ENCODE data around the gene ADK. TPM values are rescaled to one million over a fixed set of nuclear protein-coding genes. Genes with fewer than 3 reads are reported as not detected.
A peak's percentile ranks its signal among the peaks of the same experiment; 100 is the strongest.

ADK gene
- total and polyA plus RNA-seq, 5 donors from 2014 or later = 33.3 to 83.0 (median 63.7) TPM

GRCh38 chr10:74244097-74244685 is 93.2 kb downstream of the ADK start:
- peak in 2 of 3 donors; percentile 38 to 63 for DNase-seq
- H3K27me3 Mint-ChIP-seq = no peaks in the 10 kb centered on the region
- H3K4me3 ChIP-seq (ENCODE audit: low read depth, low read length) = no peak overlapping the region

DNA sequence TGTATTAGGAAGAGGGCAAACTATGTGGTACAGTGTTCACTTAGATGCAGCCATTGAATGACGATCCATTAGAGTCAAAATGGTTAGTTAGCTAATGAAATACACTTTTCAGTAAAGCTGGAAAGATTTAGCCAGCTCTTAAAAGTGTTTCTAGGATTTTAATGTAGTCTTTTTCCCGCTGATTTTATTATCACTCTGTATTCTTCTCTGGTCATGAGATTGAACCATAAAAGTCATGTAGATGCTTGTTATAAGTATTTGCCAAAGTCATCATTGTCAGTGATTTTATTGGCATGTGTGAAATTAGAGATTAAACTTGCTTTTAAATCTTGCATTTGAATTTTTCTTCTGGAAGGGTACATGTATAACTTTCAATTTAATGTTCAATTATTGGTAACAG is 93.8 kb downstream of the ADK start:
- Mint-ChIP-seq H3K27me3 (no peaks in the 10 kb centered on the region), H3K36me3 (no peaks in the 10 kb centered on the region), H3K4me3 (no peak overlapping the region), H3K9me3 (no peaks in the 10 kb centered on the region), H3K4me1 (peaks cover 2 to 22% (median 16%) of the 10 kb centered on the region in 4 donors), H3K27ac (no peak overlapping the region)
- DNase-seq = no peak
- no peak for ATAC-seq (ENCODE audit: low read depth in 2 of 2)
- H3K36me3 ChIP-seq (ENCODE audit: control insufficient read depth, insufficient read depth, low read length) = peaks cover 10% of the 10 kb centered on the region
- no peaks in the 10 kb centered on the region for H3K9me3 ChIP-seq (ENCODE audit: control insufficient read depth in 2 of 2, low read length in 2 of 2)
- H3K4me3 ChIP-seq (ENCODE audit: low read depth, low read length) = no peak overlapping the region
- H3K4me1 ChIP-seq (ENCODE audit: control insufficient read depth, insufficient read depth, low read length, poor library complexity, severe bottlenecking) = no peaks in the 10 kb centered on the region
- no peaks in the 10 kb centered on the region for H3K27me3 ChIP-seq (ENCODE audit: control insufficient read depth, insufficient read depth, low read length)
- no peak overlapping the region for H3K27ac ChIP-seq (ENCODE audit: insufficient read depth, low read length, poor library complexity, severe bottlenecking)

More at GRCh38 chr10:74244097-74244685, 93.2 kb downstream of the ADK start:
- H3K36me3 Mint-ChIP-seq = no peaks in the 10 kb centered on the region
- peaks cover 2 to 22% (median 16%) of the 10 kb centered on the region in 4 donors for H3K4me1 Mint-ChIP-seq
- H3K4me3 Mint-ChIP-seq = no peak overlapping the region
- H3K27ac ChIP-seq (ENCODE audit: insufficient read depth, low read length, poor library complexity, severe bottlenecking) = no peak overlapping the region
- H3K27me3 ChIP-seq (ENCODE audit: control insufficient read depth, insufficient read depth, low read length) = no peaks in the 10 kb centered on the region
- H3K4me1 ChIP-seq (ENCODE audit: control insufficient read depth, insufficient read depth, low read length, poor library complexity, severe bottlenecking) = no peaks in the 10 kb centered on the region
- peaks cover 10% of the 10 kb centered on the region for H3K36me3 ChIP-seq (ENCODE audit: control insufficient read depth, insufficient read depth, low read length)
- no peak overlapping the region for H3K27ac Mint-ChIP-seq
- no peaks in the 10 kb centered on the region for H3K9me3 Mint-ChIP-seq
- no peaks in the 10 kb centered on the region for H3K9me3 ChIP-seq (ENCODE audit: control insufficient read depth in 2 of 2, low read length in 2 of 2)
- no peak for ATAC-seq (ENCODE audit: low read depth in 2 of 2)

- H3K36me3 ChIP-seq (ENCODE audit: control insufficient read depth, insufficient read depth, low read length) = peaks cover 10% of the 10 kb centered on the region
- Mint-ChIP-seq H3K9me3 (no peaks in the 10 kb centered on the region), H3K27me3 (no peaks in the 10 kb centered on the region), H3K4me1 (peaks cover 2 to 28% (median 15%) of the 10 kb centered on the region in 4 donors), H3K36me3 (no peaks in the 10 kb centered on the region), H3K4me3 (no peak overlapping the region), H3K27ac (peak overlapping the region in 1 of 3 donors; percentile 57)
- no peaks in the 10 kb centered on the region for H3K27me3 ChIP-seq (ENCODE audit: control insufficient read depth, insufficient read depth, low read length)
- H3K4me1 ChIP-seq (ENCODE audit: control insufficient read depth, insufficient read depth, low read length, poor library complexity, severe bottlenecking) = no peaks in the 10 kb centered on the region
- no peak overlapping the region for H3K27ac ChIP-seq (ENCODE audit: insufficient read depth, low read length, poor library complexity, severe bottlenecking)
- H3K9me3 ChIP-seq (ENCODE audit: control insufficient read depth in 2 of 2, low read length in 2 of 2) = no peaks in the 10 kb centered on the region
- no peak for DNase-seq
- no peak for ATAC-seq (ENCODE audit: low read depth in 2 of 2)
- H3K4me3 ChIP-seq (ENCODE audit: low read depth, low read length) = no peak overlapping the region
These were observed 95.5 kb downstream of the ADK start for GRCh38 chr10:74246495-74246894.

GRCh38 chr10:74249865-74250264 is 98.8 kb downstream of the ADK start:
- peaks cover 0 to 17% (median 12%) of the 10 kb centered on the region in 4 donors for H3K4me1 Mint-ChIP-seq
- ATAC-seq (ENCODE audit: low read depth in 2 of 2) (no peak), DNase-seq (no peak)
- H3K4me1 ChIP-seq (ENCODE audit: control insufficient read depth, insufficient read depth, low read length, poor library complexity, severe bottlenecking) = no peaks in the 10 kb centered on the region
- H3K4me3 ChIP-seq (ENCODE audit: low read depth, low read length) = no peak overlapping the region
- no peaks in the 10 kb centered on the region for H3K36me3 Mint-ChIP-seq
- no peaks in the 10 kb centered on the region for H3K9me3 ChIP-seq (ENCODE audit: control insufficient read depth in 2 of 2, low read length in 2 of 2)
- H3K27me3 Mint-ChIP-seq = no peaks in the 10 kb centered on the region
- no peak overlapping the region for H3K27ac Mint-ChIP-seq
- no peak overlapping the region for H3K4me3 Mint-ChIP-seq
- no peaks in the 10 kb centered on the region for H3K9me3 Mint-ChIP-seq
- H3K36me3 ChIP-seq (ENCODE audit: control insufficient read depth, insufficient read depth, low read length) = no peaks in the 10 kb centered on the region
- no peak overlapping the region for H3K27ac ChIP-seq (ENCODE audit: insufficient read depth, low read length, poor library complexity, severe bottlenecking)
- no peaks in the 10 kb centered on the region for H3K27me3 ChIP-seq (ENCODE audit: control insufficient read depth, insufficient read depth, low read length)

DNA sequence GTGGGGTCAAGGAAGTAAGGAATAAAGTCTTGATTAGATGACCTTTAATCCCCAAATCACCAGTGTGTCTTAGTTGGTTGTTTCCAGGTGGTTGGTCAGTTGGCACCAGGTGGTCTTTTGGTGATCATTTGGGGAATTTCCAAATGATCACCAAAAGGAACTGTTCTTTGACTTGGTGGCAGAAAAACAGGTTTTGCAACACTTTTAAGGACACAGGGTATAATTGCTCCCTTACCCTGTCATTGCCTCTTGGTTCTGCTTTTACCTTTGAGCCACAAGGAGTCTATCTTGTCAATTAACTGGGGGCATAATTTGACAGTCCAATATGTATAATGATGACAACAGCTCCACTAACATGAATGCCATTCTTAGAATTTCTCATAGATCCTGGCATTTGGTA is 104.2 kb downstream of the ADK start:
- Mint-ChIP-seq H3K4me3 (no peak overlapping the region), H3K36me3 (peaks cover 7% of the 10 kb centered on the region), H3K27ac (no peak overlapping the region), H3K4me1 (peaks cover 12 to 22% (median 20%) of the 10 kb centered on the region in 4 donors), H3K27me3 (no peaks in the 10 kb centered on the region), H3K9me3 (no peaks in the 10 kb centered on the region)
- Histone ChIP-seq H3K4me3 (ENCODE audit: low read depth, low read length) (no peak overlapping the region), H3K27ac (ENCODE audit: insufficient read depth, low read length, poor library complexity, severe bottlenecking) (no peak overlapping the region), H3K4me1 (ENCODE audit: control insufficient read depth, insufficient read depth, low read length, poor library complexity, severe bottlenecking) (no peaks in the 10 kb centered on the region), H3K36me3 (ENCODE audit: control insufficient read depth, insufficient read depth, low read length) (no peaks in the 10 kb centered on the region), H3K27me3 (ENCODE audit: control insufficient read depth, insufficient read depth, low read length) (no peaks in the 10 kb centered on the region), H3K9me3 (ENCODE audit: control insufficient read depth in 2 of 2, low read length in 2 of 2) (no peaks in the 10 kb centered on the region)
- DNase-seq (no peak), ATAC-seq (ENCODE audit: low read depth in 2 of 2) (no peak)

- DNase-seq = no peak
- H3K4me1 ChIP-seq (ENCODE audit: control insufficient read depth, insufficient read depth, low read length, poor library complexity, severe bottlenecking) = no peaks in the 10 kb centered on the region
- no peaks in the 10 kb centered on the region for H3K36me3 ChIP-seq (ENCODE audit: control insufficient read depth, insufficient read depth, low read length)
- ATAC-seq (ENCODE audit: low read depth in 2 of 2) = no peak
- Mint-ChIP-seq H3K27me3 (no peaks in the 10 kb centered on the region), H3K4me3 (no peak overlapping the region), H3K27ac (peak overlapping the region in 2 of 3 donors; percentile 3 to 13), H3K9me3 (no peaks in the 10 kb centered on the region), H3K4me1 (peaks cover 16 to 24% (median 18%) of the 10 kb centered on the region in 4 donors), H3K36me3 (peaks cover 7% of the 10 kb centered on the region)
- no peaks in the 10 kb centered on the region for H3K27me3 ChIP-seq (ENCODE audit: control insufficient read depth, insufficient read depth, low read length)
- no peak overlapping the region for H3K4me3 ChIP-seq (ENCODE audit: low read depth, low read length)
- H3K9me3 ChIP-seq (ENCODE audit: control insufficient read depth in 2 of 2, low read length in 2 of 2) = no peaks in the 10 kb centered on the region
- no peak overlapping the region for H3K27ac ChIP-seq (ENCODE audit: insufficient read depth, low read length, poor library complexity, severe bottlenecking)
These were observed 104.9 kb downstream of the ADK start for GRCh38 chr10:74255888-74256357.

- H3K36me3 ChIP-seq (ENCODE audit: control insufficient read depth, insufficient read depth, low read length) = no peaks in the 10 kb centered on the region
These were observed 111.8 kb downstream of the ADK start for GRCh38 chr10:74262856-74263255.

GRCh38 chr10:74263996-74264395 is 113.0 kb downstream of the ADK start:
- peaks cover 7% of the 10 kb centered on the region for H3K36me3 Mint-ChIP-seq
- H3K27me3 Mint-ChIP-seq = no peaks in the 10 kb centered on the region
- ATAC-seq (ENCODE audit: low read depth in 2 of 2) = no peak
- no peak for DNase-seq
- H3K4me3 Mint-ChIP-seq = no peak overlapping the region
- H3K9me3 Mint-ChIP-seq = no peaks in the 10 kb centered on the region
- no peak overlapping the region for H3K27ac ChIP-seq (ENCODE audit: insufficient read depth, low read length, poor library complexity, severe bottlenecking)
- H3K9me3 ChIP-seq (ENCODE audit: control insufficient read depth in 2 of 2, low read length in 2 of 2) = no peaks in the 10 kb centered on the region
- H3K4me1 ChIP-seq (ENCODE audit: control insufficient read depth, insufficient read depth, low read length, poor library complexity, severe bottlenecking) = peaks cover 3% of the 10 kb centered on the region
- H3K27ac Mint-ChIP-seq = peak overlapping the region in 1 of 3 donors; percentile 6
- H3K36me3 ChIP-seq (ENCODE audit: control insufficient read depth, insufficient read depth, low read length) = no peaks in the 10 kb centered on the region
- no peaks in the 10 kb centered on the region for H3K27me3 ChIP-seq (ENCODE audit: control insufficient read depth, insufficient read depth, low read length)
- no peak overlapping the region for H3K4me3 ChIP-seq (ENCODE audit: low read depth, low read length)
- peaks cover 18 to 29% (median 25%) of the 10 kb centered on the region in 4 donors for H3K4me1 Mint-ChIP-seq

More at GRCh38 chr10:74262856-74263255, 111.8 kb downstream of the ADK start:
- H3K4me1 Mint-ChIP-seq = peaks cover 18 to 27% (median 22%) of the 10 kb centered on the region in 4 donors
- no peak overlapping the region for H3K27ac Mint-ChIP-seq
- Histone ChIP-seq H3K9me3 (ENCODE audit: control insufficient read depth in 2 of 2, low read length in 2 of 2) (no peaks in the 10 kb centered on the region), H3K4me3 (ENCODE audit: low read depth, low read length) (no peak overlapping the region), H3K4me1 (ENCODE audit: control insufficient read depth, insufficient read depth, low read length, poor library complexity, severe bottlenecking) (peaks cover 3% of the 10 kb centered on the region), H3K27ac (ENCODE audit: insufficient read depth, low read length, poor library complexity, severe bottlenecking) (no peak overlapping the region), H3K27me3 (ENCODE audit: control insufficient read depth, insufficient read depth, low read length) (no peaks in the 10 kb centered on the region)
- no peak overlapping the region for H3K4me3 Mint-ChIP-seq
- H3K9me3 Mint-ChIP-seq = no peaks in the 10 kb centered on the region
- ATAC-seq (ENCODE audit: low read depth in 2 of 2) (no peak), DNase-seq (no peak)
- no peaks in the 10 kb centered on the region for H3K27me3 Mint-ChIP-seq
- peaks cover 7% of the 10 kb centered on the region for H3K36me3 Mint-ChIP-seq

Data from CD4-positive, CD25-positive, alpha-beta regulatory T cell (primary cell).